Activated CD4-positive, alpha-beta memory T cell treated with anti-CD3 and anti-CD28 coated beads, Interleukin-2, amount 10 ng/mL, durations not matched to agents 7 days and 5 days (primary cell): Measurements from ENCODE around the gene FAM3D. TPM values are rescaled to one million over a fixed set of nuclear protein-coding genes. Genes with fewer than 3 reads are reported as not detected.

ENCODE experiments used
- CTCF ChIA-PET: fragments of 350-600 bp; sonication (Branson Sonifier 250); formaldehyde crosslinking; loops from one replicate; lab custom pipeline; 2021; ENCODE audit warnings: antibody characterized with exemption, inconsistent platforms; lab: Charles Lee
- POLR2A ChIA-PET: fragments of 350-600 bp; sonication (Branson Sonifier 250); formaldehyde crosslinking; loops from one replicate; lab custom pipeline; 2021; ENCODE audit warnings: antibody characterized with exemption; lab: Charles Lee
- DNase-seq: peaks from one replicate; pipeline ENCODE4 v3.0.0-alpha.2; 2020
- H3K27ac Mint-ChIP-seq: one replicate; pipeline ENCODE4 v1.8.0; 2021; ENCODE audit warnings: mild to moderate bottlenecking, mixed read lengths
- H3K27me3 Mint-ChIP-seq: one replicate; pipeline ENCODE4 v1.8.0; 2021; ENCODE audit warnings: mixed read lengths
- H3K36me3 Mint-ChIP-seq: one replicate; pipeline ENCODE4 v1.8.0; 2021; ENCODE audit warnings: low read depth, mixed read lengths
- H3K4me1 Mint-ChIP-seq: one replicate; pipeline ENCODE4 v1.8.0; 2021; ENCODE audit warnings: mixed read lengths
- H3K4me3 Mint-ChIP-seq: one replicate; pipeline ENCODE4 v1.8.0; 2021; ENCODE audit warnings: mild to moderate bottlenecking, mixed read lengths
- H3K9me3 Mint-ChIP-seq: one replicate; pipeline ENCODE4 v1.8.0; 2021; ENCODE audit warnings: mixed read lengths
- total RNA-seq, 2 experiments: library from RNA; stranded (reverse); gene quantifications; one replicate each; pipeline ENCODE4 v1.2.3, GENCODE V29; 2021

The FAM3D gene
- total RNA-seq, 2 experiments from 2014 or later, result not detected

DNA sequence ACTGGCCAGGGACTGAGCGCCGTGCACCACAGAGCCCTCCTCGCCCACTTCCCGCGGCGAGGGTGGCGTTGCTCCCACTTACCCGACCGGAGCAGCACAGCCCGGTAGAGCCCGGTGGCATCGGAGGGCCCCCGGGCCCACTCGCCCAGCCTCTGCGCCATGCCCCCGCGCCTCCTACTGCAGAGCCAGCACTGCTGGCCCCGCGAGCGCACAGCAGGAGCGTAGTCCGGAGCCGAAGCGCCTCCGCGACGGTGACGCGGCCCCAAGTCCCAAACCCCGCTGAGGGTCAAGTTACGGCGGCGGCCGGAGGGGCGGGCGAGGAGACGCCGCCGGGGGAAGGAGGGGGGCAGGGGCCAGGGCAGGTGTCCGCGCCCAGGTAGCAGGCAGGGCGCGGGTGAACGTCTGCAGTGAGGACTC is 79.8 kb downstream of the FAM3D start:
- no peaks in the 10 kb centered on the region for H3K36me3 Mint-ChIP-seq
- no peak overlapping the region for H3K27ac Mint-ChIP-seq
- DNase-seq, result no peak
- H3K27me3 Mint-ChIP-seq, result peaks cover 49% of the 10 kb centered on the region
- no peaks in the 10 kb centered on the region for H3K9me3 Mint-ChIP-seq
- ChIA-PET CTCF (interaction anchor here (1.3 kb wide), 1 partner anchor 44 kb away, joined by 3 read pairs; no protein-coding TSS in a partner anchor), POLR2A (no interaction called here)
- no peak overlapping the region for H3K4me3 Mint-ChIP-seq
- H3K4me1 Mint-ChIP-seq, result peaks cover 19% of the 10 kb centered on the region

DNA sequence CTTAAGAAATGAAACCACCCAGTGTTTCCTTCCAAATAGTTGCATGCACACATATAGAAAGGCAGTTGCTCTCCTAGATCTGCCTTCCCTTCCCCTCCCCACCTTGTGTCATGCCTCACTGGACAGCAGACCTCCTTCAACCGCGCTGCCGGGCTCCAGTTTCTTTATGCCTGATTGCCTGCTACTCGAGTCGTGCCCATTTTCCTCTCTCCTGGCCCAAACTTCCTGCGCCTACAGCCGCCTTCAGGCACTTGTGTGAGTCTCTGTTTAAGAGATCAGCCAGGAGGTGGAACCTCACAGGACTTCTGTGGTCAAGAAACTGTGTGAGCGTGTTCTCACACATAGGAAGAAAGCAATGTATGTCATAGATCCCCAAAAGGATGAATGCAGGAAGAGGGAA is 80.6 kb downstream of the FAM3D start:
- CTCF ChIA-PET, result interaction anchor here (1.0 to 3.0 kb wide), 7 partner anchors 12 to 73 kb away, joined by 3 to 31 read pairs (median 5); no protein-coding TSS in a partner anchor
- peaks cover 19% of the 10 kb centered on the region for H3K4me1 Mint-ChIP-seq
- peaks cover 53% of the 10 kb centered on the region for H3K27me3 Mint-ChIP-seq
- no peak overlapping the region for H3K27ac Mint-ChIP-seq
- POLR2A ChIA-PET, result no interaction called here
- H3K9me3 Mint-ChIP-seq, result no peaks in the 10 kb centered on the region
- peak overlapping the region; percentile 90 for H3K4me3 Mint-ChIP-seq
- DNase-seq, result no peak
- H3K36me3 Mint-ChIP-seq, result no peaks in the 10 kb centered on the region

DNA sequence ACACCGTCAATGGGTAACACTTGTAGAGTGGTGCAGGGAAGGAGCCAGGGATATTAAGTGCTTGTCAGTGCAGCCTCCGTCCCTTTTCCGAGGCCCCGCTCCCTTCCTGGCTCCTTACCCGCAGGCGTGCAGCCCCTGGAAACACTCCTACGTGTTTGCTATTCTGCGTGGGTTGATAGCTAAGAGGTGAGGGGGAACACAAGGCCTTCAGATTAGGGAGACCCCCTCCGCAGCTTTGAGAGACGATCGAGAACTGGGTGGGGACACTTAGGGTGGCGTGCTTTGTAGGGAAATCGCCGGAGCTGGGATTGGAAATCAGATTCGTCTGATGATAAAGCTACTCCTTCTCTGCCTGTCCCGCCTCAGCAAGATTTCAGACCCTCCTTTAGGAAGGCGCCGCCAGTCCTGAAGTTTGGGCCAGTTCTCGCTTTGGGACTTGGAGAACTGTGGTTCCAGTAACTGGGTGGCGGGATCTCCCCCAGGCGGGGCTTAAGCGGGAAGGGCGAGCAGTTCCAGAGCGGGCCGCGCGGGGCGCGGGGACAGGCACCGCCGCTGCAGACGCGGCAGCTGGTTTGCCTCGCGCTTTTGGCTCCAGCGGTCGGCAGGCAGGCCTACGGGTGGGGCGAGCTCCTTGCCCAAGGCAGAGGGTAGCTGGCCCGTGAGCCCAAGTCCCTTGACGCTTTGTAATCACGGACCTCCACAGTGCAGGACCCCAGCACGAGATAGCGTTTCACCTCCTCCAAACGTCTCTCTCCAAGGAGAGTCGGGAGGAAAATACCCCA is 81.4 kb downstream of the FAM3D start:
- Mint-ChIP-seq H3K4me3 (peak overlapping the region; percentile 90), H3K4me1 (peaks cover 19% of the 10 kb centered on the region), H3K36me3 (no peaks in the 10 kb centered on the region), H3K9me3 (no peaks in the 10 kb centered on the region), H3K27me3 (peaks cover 53% of the 10 kb centered on the region), H3K27ac (no peak overlapping the region)
- CTCF ChIA-PET, result interaction anchor here (0.8 to 3.0 kb wide), 10 partner anchors 11 to 72 kb away, joined by 3 to 31 read pairs (median 4); no protein-coding TSS in a partner anchor
- DNase-seq, result peak; percentile 71
- POLR2A ChIA-PET, result no interaction called here

DNA sequence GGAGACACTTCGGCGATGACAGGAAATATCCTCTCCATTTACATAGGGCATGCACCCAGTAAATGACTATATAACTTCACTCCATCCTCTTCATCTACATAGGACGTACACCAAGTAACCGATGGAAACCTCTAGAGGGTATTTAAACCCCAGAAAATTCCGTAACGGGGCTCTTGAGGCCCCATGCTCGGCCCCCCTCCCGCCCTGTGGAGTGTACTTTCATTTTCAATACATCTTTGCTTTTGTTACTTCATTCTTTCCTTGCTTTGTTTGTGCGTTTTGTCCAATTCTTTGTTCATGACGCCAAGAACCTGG is 81.9 kb downstream of the FAM3D start:
- Mint-ChIP-seq H3K4me3 (peak overlapping the region; percentile 90), H3K4me1 (peaks cover 19% of the 10 kb centered on the region), H3K36me3 (no peaks in the 10 kb centered on the region), H3K27me3 (peaks cover 55% of the 10 kb centered on the region), H3K9me3 (no peaks in the 10 kb centered on the region), H3K27ac (no peak overlapping the region)
- POLR2A ChIA-PET, result no interaction called here
- CTCF ChIA-PET, result interaction anchor here (0.8 to 3.0 kb wide), 8 partner anchors 11 to 68 kb away, joined by 3 to 31 read pairs (median 4); no protein-coding TSS in a partner anchor
- DNase-seq, result peak; percentile 22

Other genes starting within 250 kb of the FAM3D start
- gene PDHB, start 232.9 kb downstream of the FAM3D start, total RNA-seq, result 10 to 100 TPM; 55.5 to 58.9 TPM
- gene KCTD6, start 174.7 kb downstream of the FAM3D start, total RNA-seq, result 10 to 100 TPM in 1 of 2 experiments, 1 to 10 TPM in 1; 9.4 to 12.4 TPM
- gene ACOX2, start 129.6 kb downstream of the FAM3D start, total RNA-seq, result not detected
- gene FAM107A, start 89.4 kb downstream of the FAM3D start, total RNA-seq, result not detected